SIG-M5 (cell line): ENCODE measurements around the gene TOM1L2.
"Not testable (repeated sequence)": the region's sequence is repeated elsewhere in the genome, so short reads cannot be mapped to it uniquely, and the experiment has no call there.

Experiments
- DNase-seq: peaks from one replicate; lab custom pipeline; 2025; lab: John Stamatoyannopoulos, UW

TOM1L2 gene

DNA sequence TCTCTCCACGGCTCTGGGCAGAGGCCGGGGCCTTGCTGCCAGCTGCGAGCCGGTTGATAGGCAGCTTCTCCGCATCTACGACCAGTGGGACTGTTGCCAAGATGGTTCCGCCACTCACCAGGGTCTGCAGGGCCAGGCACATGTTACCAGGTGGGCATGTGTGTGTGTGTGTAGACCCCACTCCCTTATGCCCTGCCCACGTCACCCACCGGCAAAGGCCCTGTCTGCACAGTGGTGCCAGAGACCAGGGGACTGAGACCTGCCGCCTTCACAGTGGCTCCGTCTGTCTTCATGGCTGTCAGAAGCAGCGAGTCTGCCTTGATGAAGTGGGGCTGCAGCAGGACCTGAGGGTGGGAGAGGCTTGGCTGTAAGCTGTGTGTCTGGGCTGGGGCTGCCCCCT lies 153.1 kb downstream of the TOM1L2 start:
- DNase-seq = no peak

DNA sequence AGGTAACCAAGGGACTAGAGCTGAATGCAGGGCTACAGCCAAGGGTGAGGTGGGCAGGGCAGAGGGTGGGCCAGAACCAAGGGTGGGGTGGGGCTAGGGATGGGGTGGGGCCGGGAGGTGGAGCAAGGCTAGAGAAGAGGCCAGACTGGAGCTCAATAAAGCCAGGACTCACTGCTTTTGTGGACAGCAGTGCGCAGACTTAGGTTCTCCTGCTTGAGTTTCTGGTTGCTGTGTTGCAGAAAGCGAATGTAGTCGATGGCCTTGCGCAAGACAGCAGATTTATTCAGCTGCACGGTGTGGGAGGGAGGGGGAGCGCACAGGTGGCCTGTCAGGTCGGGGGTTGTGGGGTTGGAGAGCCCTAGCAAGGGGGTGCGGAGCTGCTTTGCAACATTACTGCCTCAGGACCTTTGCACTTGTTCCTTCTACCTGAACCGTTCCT lies 154.1 kb downstream of the TOM1L2 start:
- DNase-seq = no peak

GRCh38 chr17:17817552-17817947 lies 154.7 kb downstream of the TOM1L2 start:
- DNase-seq = no peak

- DNase-seq = no peak
These were observed 155.2 kb downstream of the TOM1L2 start for GRCh38 chr17:17816831-17817551.

DNA sequence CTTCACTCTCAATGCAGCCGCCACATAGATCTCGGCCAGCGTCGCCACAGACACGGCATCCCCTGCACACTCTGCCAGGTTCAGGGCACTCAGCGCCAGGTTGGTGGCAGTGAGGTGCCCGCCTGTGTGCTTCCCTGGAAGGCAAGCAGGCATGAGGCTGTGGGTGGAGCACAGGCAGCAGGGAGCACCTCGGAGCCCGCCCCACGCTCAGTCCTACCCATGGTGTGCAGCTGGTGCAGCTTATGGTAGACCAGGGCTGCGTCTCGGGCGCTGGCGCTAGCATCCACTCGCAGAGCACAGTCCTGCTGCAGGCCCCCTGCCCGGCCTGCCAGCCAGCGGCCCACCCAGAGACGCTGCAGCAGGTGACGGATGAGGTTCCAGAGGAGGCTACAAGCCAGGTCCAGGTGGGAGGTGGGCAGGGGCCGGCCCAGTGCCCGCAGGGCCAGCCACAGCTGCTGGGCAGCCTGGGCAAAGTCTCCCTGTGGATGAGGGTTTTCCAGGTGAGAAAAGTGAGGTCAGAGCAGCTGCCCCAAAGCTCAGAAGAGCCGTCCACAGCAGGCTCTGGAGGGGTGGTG lies 155.9 kb downstream of the TOM1L2 start:
- no peak for DNase-seq

- no peak for DNase-seq
These were observed 156.6 kb downstream of the TOM1L2 start for GRCh38 chr17:17815436-17816200.

GRCh38 chr17:17815062-17815406 lies 157.2 kb downstream of the TOM1L2 start:
- DNase-seq = no peak

DNA sequence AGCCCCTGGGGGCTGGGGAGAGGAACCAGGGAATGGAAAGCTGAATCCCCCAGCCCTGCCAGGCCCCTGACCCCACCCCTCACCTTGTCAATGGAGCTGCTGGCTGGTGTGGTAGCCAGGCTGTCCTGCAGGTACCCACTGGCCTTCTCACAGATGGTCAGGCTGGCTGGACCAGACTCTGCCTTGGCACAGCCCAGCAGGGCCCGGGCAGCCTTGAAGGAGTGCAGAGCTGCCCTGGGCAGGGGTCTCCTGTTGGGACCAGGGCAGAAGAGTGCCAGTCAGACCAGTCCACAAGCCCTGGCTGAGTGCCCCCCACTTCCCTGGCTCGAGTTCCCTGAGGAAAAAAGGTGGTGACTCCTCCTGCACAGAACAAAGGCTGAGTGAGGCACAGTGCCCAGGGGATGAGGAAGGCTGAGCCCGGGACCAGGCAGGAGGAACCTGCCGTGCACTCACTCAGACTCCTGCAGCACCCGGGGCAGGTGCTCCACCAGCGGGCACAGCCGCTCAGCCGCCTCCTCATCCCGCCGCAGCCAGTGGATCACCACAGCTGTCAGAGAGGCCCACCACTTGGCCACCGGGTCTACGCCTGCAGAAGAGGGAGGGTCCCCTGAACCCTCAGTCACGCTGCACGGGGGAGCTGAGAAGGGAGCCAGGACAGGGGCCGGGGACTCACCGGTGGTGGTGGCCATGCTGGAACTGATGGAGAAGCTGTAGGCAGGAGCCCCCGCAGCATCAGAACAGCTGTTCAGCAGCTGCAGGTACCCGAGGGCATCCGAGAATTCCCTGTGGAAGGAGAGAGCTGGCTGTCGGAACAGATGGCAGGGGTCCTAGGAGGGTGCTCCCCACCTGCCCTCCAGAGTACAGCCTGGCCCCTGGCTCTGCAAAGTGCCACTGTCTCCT lies 157.8 kb downstream of the TOM1L2 start:
- no peak for DNase-seq

GRCh38 chr17:17813725-17814095 lies 158.5 kb downstream of the TOM1L2 start:
- DNase-seq = no peak

DNA sequence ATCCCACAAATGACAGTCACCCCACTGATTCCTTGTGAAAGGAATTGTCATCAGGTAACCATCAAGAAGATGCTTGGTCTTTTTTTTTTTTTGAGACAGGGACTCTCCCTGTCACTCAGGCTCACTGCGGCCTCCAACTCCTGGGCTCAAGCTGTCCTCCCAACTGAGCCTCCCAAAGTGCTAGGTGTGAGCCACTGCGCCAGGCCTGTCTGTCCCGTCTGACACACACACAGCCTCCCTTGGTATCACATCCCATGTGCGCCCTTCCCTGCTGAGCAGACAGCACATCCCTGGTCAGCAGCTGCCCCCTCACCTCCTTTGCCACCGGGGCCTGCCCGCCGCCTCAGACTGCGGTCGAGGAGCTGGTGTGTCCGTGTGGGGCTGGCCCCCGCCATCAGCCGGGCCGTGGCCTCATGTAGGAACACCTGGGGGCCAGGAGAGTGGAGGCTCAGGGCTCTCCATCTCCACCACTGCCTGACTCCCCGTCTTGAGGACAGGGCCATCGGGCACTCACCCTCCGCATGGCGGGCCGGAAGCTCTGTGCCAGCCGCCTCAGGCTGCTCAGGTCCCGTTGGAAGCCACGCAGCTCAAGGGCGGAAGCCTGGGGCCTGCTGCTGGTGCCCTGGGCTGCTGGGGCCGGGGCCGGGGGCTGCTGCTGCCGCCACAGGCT lies 159.0 kb downstream of the TOM1L2 start:
- DNase-seq = no peak

GRCh38 chr17:17812211-17813054 lies 159.8 kb downstream of the TOM1L2 start:
- no peak for DNase-seq

DNA sequence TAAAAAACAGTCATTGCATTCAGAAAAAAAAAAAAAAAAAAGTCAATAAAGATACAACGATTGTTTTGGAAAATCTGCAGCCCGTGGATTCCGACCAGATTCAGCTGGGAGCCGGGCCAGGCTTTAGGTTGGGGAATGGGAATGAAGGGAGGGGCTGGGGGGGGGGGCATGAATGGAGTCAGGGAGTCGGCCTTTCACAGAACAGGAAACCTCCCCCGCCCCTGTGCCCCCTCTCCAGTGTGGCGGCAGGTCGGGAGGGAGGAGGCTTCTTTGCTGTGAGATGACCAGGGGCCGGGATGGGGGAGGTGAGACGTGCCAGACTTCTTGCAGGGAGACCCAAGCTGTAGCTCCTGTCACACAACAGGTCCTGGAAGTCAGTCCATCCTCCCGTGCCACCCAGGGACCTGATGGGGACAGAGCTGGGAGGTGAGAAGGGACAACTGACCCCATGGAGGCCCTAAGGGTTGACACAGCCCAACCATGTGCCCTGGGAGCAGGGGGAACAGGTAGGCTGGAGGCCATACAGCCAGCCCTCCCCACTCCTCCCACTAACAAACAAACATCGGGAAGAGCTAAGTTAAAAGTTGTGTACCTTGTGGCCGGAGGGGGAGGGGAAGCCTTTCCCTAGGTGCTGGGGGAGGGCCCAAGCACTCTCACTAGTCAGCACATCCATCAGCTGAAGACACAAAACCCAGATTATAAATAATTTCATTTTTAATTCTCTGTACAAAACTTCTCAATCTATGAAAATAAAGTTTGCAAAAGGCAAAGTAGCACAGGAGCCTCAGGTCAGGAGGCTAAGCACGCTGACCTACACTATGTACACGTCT lies 160.6 kb downstream of the TOM1L2 start:
- no peak for DNase-seq

DNA sequence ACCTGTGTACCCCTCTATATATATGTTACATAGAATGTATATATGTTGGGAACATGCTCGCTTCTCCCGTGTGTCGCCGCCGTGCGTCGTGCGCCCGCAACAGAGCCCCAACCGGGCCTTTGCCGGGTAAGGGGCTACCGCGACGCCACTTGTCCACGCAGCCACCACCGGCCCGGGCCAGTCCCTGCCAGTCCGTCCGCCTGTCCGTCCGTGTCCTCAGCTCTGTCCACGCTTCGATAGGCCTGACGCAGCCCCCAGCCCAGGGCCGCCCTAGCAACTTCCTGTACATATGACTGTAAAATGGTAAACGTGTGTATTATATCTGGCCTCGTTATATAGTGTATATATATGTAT lies 161.3 kb downstream of the TOM1L2 start:
- no peak for DNase-seq

- no peak for DNase-seq
These were observed 161.9 kb downstream of the TOM1L2 start for GRCh38 chr17:17810084-17810894.

GRCh38 chr17:17809531-17810083 lies 162.6 kb downstream of the TOM1L2 start:
- DNase-seq = no peak

DNA sequence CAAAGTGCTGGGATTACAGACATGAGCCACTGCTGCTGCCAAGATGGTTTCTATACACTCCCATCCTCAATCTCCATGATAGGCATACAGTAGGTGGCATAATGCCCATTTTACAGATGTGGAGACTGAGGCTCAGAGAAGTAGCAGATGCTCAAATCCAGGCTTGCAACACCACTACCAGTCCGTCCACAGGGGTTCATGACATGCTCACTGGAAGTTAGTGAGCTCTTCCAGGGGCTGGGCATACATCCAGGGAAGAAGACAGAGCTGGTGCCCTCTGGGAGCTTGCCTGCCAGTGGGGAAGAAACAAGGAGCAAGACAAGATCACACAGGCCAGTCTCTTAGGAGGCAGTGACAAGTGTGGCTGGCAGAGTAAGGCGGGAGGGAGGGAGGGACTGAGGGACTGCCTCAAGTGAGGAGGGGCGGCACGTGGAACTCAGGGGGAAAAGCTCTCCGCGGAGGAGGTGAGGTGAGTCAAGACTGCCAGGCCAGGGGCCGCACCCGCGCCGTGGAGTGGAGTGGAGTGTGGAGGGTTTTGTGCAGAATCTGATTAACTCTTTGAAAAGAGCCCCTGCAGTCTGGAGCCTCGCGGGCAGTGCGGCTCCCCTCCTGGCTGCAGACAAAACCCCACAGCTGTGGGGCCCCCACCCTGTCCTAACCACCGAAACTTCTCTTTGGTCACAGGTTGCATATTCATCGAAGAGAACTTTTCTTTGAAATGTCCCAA lies 163.3 kb downstream of the TOM1L2 start:
- DNase-seq = no peak

DNA sequence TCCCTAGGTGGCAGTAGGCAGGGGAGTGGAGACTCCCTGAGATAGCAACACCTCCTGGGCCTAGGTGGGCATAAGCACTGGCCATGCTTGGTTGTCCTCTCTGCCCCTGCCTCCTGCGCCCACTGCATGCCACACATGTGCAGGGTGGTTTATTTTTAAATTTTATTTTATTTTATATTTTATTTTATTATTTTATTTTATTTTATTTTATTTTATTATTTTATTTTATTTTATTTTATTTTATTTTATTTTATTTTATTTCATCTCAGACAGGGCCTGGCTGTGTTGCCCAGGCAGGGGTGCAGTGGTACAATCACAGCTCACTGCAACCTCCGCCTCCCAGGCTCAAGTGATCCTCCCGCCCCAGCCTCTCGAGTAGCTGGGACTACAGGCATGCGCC lies 164.0 kb downstream of the TOM1L2 start:
- not testable (repeated sequence) for DNase-seq

GRCh38 chr17:17807440-17807839 lies 164.8 kb downstream of the TOM1L2 start:
- DNase-seq = no peak
